Pancreas (tissue), 10 donors: ENCODE results near the gene MCCC2. TPM values are rescaled to one million over a fixed set of nuclear protein-coding genes. Genes with fewer than 3 reads are reported as not detected.

Experiments
- ATAC-seq, 4 donors: fragments of 200-7000 bp; cut with Tn5 transposase; one replicate each; pipeline versions ENCODE4 v1.8.0 to v1.9.1; 2020; ENCODE audit warnings: mild to moderate bottlenecking in 4 of 4, moderate library complexity in 4 of 4
- DNase-seq, 6 donors: peaks; one replicate each; pipeline ENCODE4 v3.0.0-alpha.2; 2020
- FAIRE-seq: peaks from 2 replicates; lab custom pipeline; 2012; peaks lifted over from hg19 to GRCh38; lab: Jason Lieb, UNC
- H3K27ac ChIP-seq, 4 donors: fragments of 200-600 bp; sonication (generic); 1 replicate in 3 of 4; 2 replicates in 1 of 4; pipeline versions ENCODE4 v1.5.0 to v1.8.0; 2020
- H3K27me3 ChIP-seq, 4 donors: fragments of 200-600 bp; one replicate each; pipeline ENCODE4 v1.8.0; 2021
- H3K36me3 ChIP-seq, 3 donors: fragments of 200-600 bp; sonication (generic) in 1 of 3; one replicate each; pipeline versions ENCODE4 v1.5.0 to v1.8.0; 2020 to 2021
- H3K4me1 ChIP-seq, 3 donors: fragments of 200-600 bp; one replicate each; pipeline ENCODE4 v1.8.0; 2021
- H3K4me3 ChIP-seq, 4 donors: fragments of 200-600 bp; sonication (generic) in 2 of 4; one replicate each; pipeline versions ENCODE4 v1.5.0 to v1.8.0; 2020 to 2021
- H3K9me3 ChIP-seq, 4 donors: fragments of 200-600 bp; one replicate each; pipeline ENCODE4 v1.8.0; 2021
- CTCF ChIP-seq, 4 donors: fragments of 200-600 bp; sonication (generic) in 3 of 4; IDR thresholded peaks; one replicate each; pipeline versions ENCODE4 v1.5.0 to v1.8.0; 2021; ENCODE audit warnings: antibody characterized with exemption in 4 of 4
- WGBS, 2 donors: extraction: QIAGEN DNeasy Blood & Tissue Kit; methylation state at CpG; one replicate each; pipeline ENCODE4 v1.1.7; 2013; 5-methylcytosine and 5-hydroxymethylcytosine counted together
- intact Hi-C, 3 donors: fragments of 100-400 bp; cut with DNase I; formaldehyde crosslinking; loops; one replicate each; pipeline versions ENCODE4 v1.11.1 to v1.14.2; 2022
- polyA plus RNA-seq, 2 donors: library from polyadenylated mRNA; stranded (reverse); fragments of 200-250 nt; gene quantifications; one replicate each; pipeline ENCODE4 v1.2.3, GENCODE V29; 2013
- total RNA-seq, 6 donors: library from RNA; stranded (reverse); fragmentation: NEBNext Ultra II Directional in 4 of 6; extraction: Animal tissue kit (Norgen Biotek cat#: 25700) in 4 of 6; gene quantifications; one replicate each; pipeline versions ENCODE4 v1.2.1 to v1.2.4, GENCODE V29; 2021 to 2023
- donor health status: healthy with polysubstance abuse.
- donor health status: DM: no; HTN: no; CAD: no; lungs with moderate emphysema.
- donor health status: DM: no; HTN: no; CAD: no.
- donor health status: control.
- donor health status: control.
- donor health status: Bipolar disorder and iron deficiency.
- donor health status: DM: yes; HTN: yes; CAD: no.
- donor health status: DM: no; HTN: no; CAD: no.
- donor health status: DM: no; HTN: no; CAD: no.
- donor health status: DM: yes; HTN: yes; CAD: no.

The MCCC2 gene
- total and polyA plus RNA-seq, 8 donors: 12.5 to 26.3 (median 20.9) TPM

GRCh38 chr5:71695071-71695470 is 107.9 kb downstream of the MCCC2 start:
- TF ChIP-seq CTCF (IDR thresholded peaks at IDR 0.05): no peak
- intact Hi-C loops: no loop called here
- Histone ChIP-seq H3K36me3 (no peaks in the 10 kb centered on the region), H3K4me1 (no peaks in the 10 kb centered on the region), H3K9me3 (no peaks in the 10 kb centered on the region), H3K4me3 (no peak overlapping the region), H3K27me3 (no peaks in the 10 kb centered on the region), H3K27ac (no peak overlapping the region)
- WGBS, 2 donors: 93 to 94% methylated on average over 8 of the region's 8 CpGs
- ATAC-seq (no peak), DNase-seq (peak in 1 of 6 donors; percentile 41), FAIRE-seq (no peak)

- no peak for ATAC-seq
- no peaks in the 10 kb centered on the region for H3K27me3 ChIP-seq
- FAIRE-seq: no peak
- no peak overlapping the region for H3K4me3 ChIP-seq
- TF ChIP-seq CTCF (IDR thresholded peaks at IDR 0.05): no peak
- intact Hi-C loops: no loop called here
- H3K9me3 ChIP-seq: no peaks in the 10 kb centered on the region
- no peaks in the 10 kb centered on the region for H3K4me1 ChIP-seq
- H3K27ac ChIP-seq: no peak overlapping the region
- no peak for DNase-seq
- H3K36me3 ChIP-seq: no peaks in the 10 kb centered on the region
Observed at GRCh38 chr5:71695595-71695994, 108.5 kb downstream of the MCCC2 start.

GRCh38 chr5:71697967-71698366 is 110.8 kb downstream of the MCCC2 start:
- no peak for FAIRE-seq
- 47 to 56% methylated on average over 14 of the region's 14 CpGs for WGBS, 2 donors
- TF ChIP-seq CTCF (IDR thresholded peaks at IDR 0.05): peak in 2 of 4 donors; percentile 17 to 18
- Histone ChIP-seq H3K27me3 (no peaks in the 10 kb centered on the region), H3K4me3 (no peak overlapping the region), H3K36me3 (no peaks in the 10 kb centered on the region), H3K9me3 (no peaks in the 10 kb centered on the region), H3K4me1 (no peaks in the 10 kb centered on the region), H3K27ac (no peak overlapping the region)
- intact Hi-C loops: no loop called here
- DNase-seq: no peak
- ATAC-seq: no peak

- 71 to 73% methylated on average over 2 of the region's 2 CpGs for WGBS, 2 donors
Observed at GRCh38 chr5:71699233-71699632, 112.1 kb downstream of the MCCC2 start.

GRCh38 chr5:71699751-71700150 is 112.6 kb downstream of the MCCC2 start:
- WGBS, 2 donors: 84 to 86% methylated on average over 2 of the region's 2 CpGs
- intact Hi-C loops: no loop called here
- Histone ChIP-seq H3K27ac (no peak overlapping the region), H3K36me3 (no peaks in the 10 kb centered on the region), H3K9me3 (no peaks in the 10 kb centered on the region), H3K4me1 (no peaks in the 10 kb centered on the region), H3K4me3 (no peak overlapping the region), H3K27me3 (no peaks in the 10 kb centered on the region)
- no peak for FAIRE-seq
- no peak for ATAC-seq
- TF ChIP-seq CTCF (IDR thresholded peaks at IDR 0.05): no peak
- DNase-seq: no peak

More at GRCh38 chr5:71699233-71699632, 112.1 kb downstream of the MCCC2 start:
- Histone ChIP-seq H3K4me1 (no peaks in the 10 kb centered on the region), H3K4me3 (no peak overlapping the region), H3K36me3 (no peaks in the 10 kb centered on the region), H3K27ac (no peak overlapping the region), H3K9me3 (no peaks in the 10 kb centered on the region), H3K27me3 (no peaks in the 10 kb centered on the region)
- intact Hi-C loops: no loop called here
- no peak for TF ChIP-seq CTCF (IDR thresholded peaks at IDR 0.05)
- ATAC-seq: no peak
- FAIRE-seq: no peak
- DNase-seq: no peak
